H9 (cell line): ENCODE data around the gene CYREN. TPM values are rescaled to one million over a fixed set of nuclear protein-coding genes. Genes with fewer than 3 reads are reported as not detected.

Experiments
- DNase-seq: peaks from one replicate; pipeline ENCODE4 v3.0.0-alpha.2; 2017
- H2AFZ ChIP-seq: one replicate; pipeline ENCODE4 v1.6.1; 2013; ENCODE audit warnings: mild to moderate bottlenecking, low read length, control low read depth, moderate library complexity
- H2AK5ac ChIP-seq: 2 replicates; pipeline ENCODE4 v1.6.1; 2013; ENCODE audit warnings: low read length, control low read depth, mixed read lengths; ENCODE audit not compliant: insufficient read length
- H2BK120ac ChIP-seq: one replicate; pipeline ENCODE4 v1.6.1; 2013; ENCODE audit warnings: low read depth, mild to moderate bottlenecking, low read length, control low read depth, inconsistent platforms; ENCODE audit not compliant: poor library complexity, severe bottlenecking
- H2BK12ac ChIP-seq: 2 replicates; pipeline ENCODE4 v1.6.1; 2013; ENCODE audit warnings: low read length, control low read depth, mixed read lengths, low read depth; ENCODE audit not compliant: insufficient read length
- H2BK15ac ChIP-seq: 2 replicates; pipeline ENCODE4 v1.6.1; 2013; ENCODE audit warnings: low read depth, low read length, control low read depth
- H2BK20ac ChIP-seq: one replicate; pipeline ENCODE4 v1.6.1; 2013; ENCODE audit warnings: low read depth, mild to moderate bottlenecking, low read length, control low read depth, inconsistent platforms; ENCODE audit not compliant: poor library complexity, severe bottlenecking
- H2BK5ac ChIP-seq: 2 replicates; pipeline ENCODE4 v1.6.1; 2013; ENCODE audit warnings: low read length, control low read depth, mixed read lengths; ENCODE audit not compliant: insufficient read length
- H3K14ac ChIP-seq: 2 replicates; pipeline ENCODE4 v1.6.1; 2013; ENCODE audit warnings: low read length, control low read depth; ENCODE audit not compliant: insufficient read depth
- H3K18ac ChIP-seq: 2 replicates; pipeline ENCODE4 v1.6.1; 2013; ENCODE audit warnings: low read depth, mild to moderate bottlenecking, mixed read lengths, low read length, control low read depth; ENCODE audit not compliant: insufficient read length
- H3K23ac ChIP-seq: 2 replicates; pipeline ENCODE4 v1.6.1; 2013; ENCODE audit warnings: low read length, control low read depth, mixed read lengths, low read depth; ENCODE audit not compliant: insufficient read length
- H3K23me2 ChIP-seq: 2 replicates; pipeline ENCODE4 v1.6.1; 2013; ENCODE audit warnings: low read depth, mild to moderate bottlenecking, mixed read lengths, low read length, control low read depth; ENCODE audit not compliant: insufficient read length, poor library complexity, severe bottlenecking
- H3K27ac ChIP-seq: 2 replicates; pipeline ENCODE4 v1.5.1; 2013; ENCODE audit warnings: low read length, control low read depth, mixed read lengths, low read depth; ENCODE audit not compliant: insufficient read length
- H3K27me3 ChIP-seq: 2 replicates; pipeline ENCODE4 v1.6.1; 2013; ENCODE audit warnings: low read length, control low read depth, inconsistent platforms; ENCODE audit not compliant: insufficient read depth
- H3K4ac ChIP-seq: 2 replicates; pipeline ENCODE4 v1.6.1; 2013; ENCODE audit warnings: low read depth, mild to moderate bottlenecking, control low read depth, inconsistent platforms, low read length, moderate library complexity
- H3K4me1 ChIP-seq: 2 replicates; pipeline ENCODE4 v1.6.1; 2013; ENCODE audit warnings: low read length, control low read depth, inconsistent platforms; ENCODE audit not compliant: insufficient read depth
- H3K4me2 ChIP-seq: 2 replicates; pipeline ENCODE4 v1.6.1; 2013; ENCODE audit warnings: low read length, control low read depth, mixed read lengths; ENCODE audit not compliant: insufficient read length, insufficient read depth
- H3K56ac ChIP-seq: 2 replicates; pipeline ENCODE4 v1.6.1; 2013; ENCODE audit warnings: low read depth, mild to moderate bottlenecking, mixed read lengths, low read length, control low read depth; ENCODE audit not compliant: insufficient read length
- H3K79me1 ChIP-seq: 2 replicates; pipeline ENCODE4 v1.6.1; 2013; ENCODE audit warnings: low read depth, mild to moderate bottlenecking, moderate library complexity, low read length, control low read depth, inconsistent platforms; ENCODE audit not compliant: insufficient read depth, poor library complexity, severe bottlenecking
- H3K79me2 ChIP-seq: 2 replicates; pipeline ENCODE4 v1.6.1; 2013; ENCODE audit warnings: low read length, control low read depth, inconsistent platforms; ENCODE audit not compliant: insufficient read depth
- H3K9ac ChIP-seq: 2 replicates; pipeline ENCODE4 v1.6.1; 2013; ENCODE audit warnings: low read length, control low read depth, mixed read lengths; ENCODE audit not compliant: insufficient read length; ENCODE audit errors: extremely low read depth
- H3K9me3 ChIP-seq: one replicate; pipeline ENCODE4 v1.6.1; 2013; ENCODE audit warnings: low read depth, low read length, inconsistent platforms; ENCODE audit not compliant: control insufficient read depth
- H3T11ph ChIP-seq: one replicate; pipeline ENCODE4 v1.6.1; 2013; ENCODE audit warnings: mild to moderate bottlenecking, low read length, control low read depth, inconsistent platforms
- H4K20me1 ChIP-seq: one replicate; pipeline ENCODE4 v1.6.1; 2013; ENCODE audit not compliant: control insufficient read depth, insufficient read length, insufficient read depth
- H4K5ac ChIP-seq: 2 replicates; pipeline ENCODE4 v1.6.1; 2013; ENCODE audit warnings: low read depth, mild to moderate bottlenecking, mixed read lengths, low read length, control low read depth; ENCODE audit not compliant: insufficient read length
- H4K8ac ChIP-seq: replicated peaks from 2 replicates; pipeline ENCODE4 v1.6.1; 2013; ENCODE audit warnings: low read length, control low read depth, mixed read lengths, low read depth; ENCODE audit not compliant: insufficient read length
- H4K91ac ChIP-seq: 2 replicates; pipeline ENCODE4 v1.6.1; 2013; ENCODE audit warnings: low read depth, mild to moderate bottlenecking, moderate library complexity, mixed read lengths, low read length, control low read depth; ENCODE audit not compliant: insufficient read length
- H3K27ac Mint-ChIP-seq, 3 experiments: 2 replicates in 2 of 3; 3 replicates in 1 of 3; pipeline ENCODE4 v1.8.0; 2020 to 2021; ENCODE audit warnings: mixed read lengths in 3 of 3, mild to moderate bottlenecking in 1 of 3, moderate library complexity in 1 of 3
- H3K27me3 Mint-ChIP-seq: 2 replicates; pipeline ENCODE4 v1.8.0; 2021; ENCODE audit warnings: low read depth, mild to moderate bottlenecking, moderate library complexity, mixed read lengths
- H3K36me3 Mint-ChIP-seq, 3 experiments: 2 replicates in 2 of 3; 3 replicates in 1 of 3; pipeline ENCODE4 v1.8.0; 2020 to 2021; ENCODE audit warnings: low read depth in 3 of 3, mixed read lengths in 3 of 3; ENCODE audit not compliant: insufficient read depth in 1 of 3
- H3K4me1 Mint-ChIP-seq, 2 experiments: 2 replicates each; pipeline ENCODE4 v1.8.0; 2020; ENCODE audit warnings: mixed read lengths in 2 of 2
- H3K4me3 Mint-ChIP-seq, 2 experiments: 2 replicates in 1 of 2; 3 replicates in 1 of 2; pipeline ENCODE4 v1.8.0; 2020 to 2021; ENCODE audit warnings: mild to moderate bottlenecking in 2 of 2, mixed read lengths in 2 of 2, moderate library complexity in 1 of 2
- H3K9me3 Mint-ChIP-seq, 2 experiments: 2 replicates in 1 of 2; 3 replicates in 1 of 2; pipeline ENCODE4 v1.8.0; 2020; ENCODE audit warnings: mild to moderate bottlenecking in 2 of 2, mixed read lengths in 2 of 2, moderate library complexity in 1 of 2
- WGBS: extraction: QIAGEN DNeasy Blood & Tissue Kit; methylation state at CpG from one replicate; pipeline ENCODE4 v1.1.7; 2013; ENCODE audit warnings: missing lambda C conversion rate, low lambda C conversion rate, mixed read lengths; ENCODE audit not compliant: insufficient read length; ENCODE audit errors: extremely low coverage; 5-methylcytosine and 5-hydroxymethylcytosine counted together
- total RNA-seq: library from RNA; stranded (reverse); gene quantifications from 2 replicates; pipeline ENCODE4 v1.2.1, GENCODE V29; 2021
- TF ChIP-seq, protein P1 (sequence below): fragments of 200-600 bp; sonication (generic); conservative IDR thresholded peaks from 3 replicates; pipeline ENCODE4 v1.8.0; 2021; ENCODE audit warnings: antibody characterized with exemption, mild to moderate bottlenecking

CYREN gene
- total RNA-seq, 1 experiment from 2014 or later = 72.0 TPM

GRCh38 chr7:135150072-135150782, 20.3 kb downstream of the CYREN start:
- no peaks in the 10 kb centered on the region for H3K27me3 Mint-ChIP-seq
- Histone ChIP-seq H3K9ac (no peak overlapping the region), H3K9me3 (no peaks in the 10 kb centered on the region)

More at GRCh38 chr7:135150072-135150782, 20.3 kb downstream of the CYREN start:
- Histone ChIP-seq H3K56ac (no peak overlapping the region), H3K79me1 (no peaks in the 10 kb centered on the region), H3K23ac (no peak overlapping the region), H3K4me1 (no peaks in the 10 kb centered on the region), H3K23me2 (no peaks in the 10 kb centered on the region), H4K8ac (no peak overlapping the region), H3K79me2 (no peaks in the 10 kb centered on the region), H3K18ac (no peak overlapping the region), H3K4ac (no peak overlapping the region), H4K20me1 (no peaks in the 10 kb centered on the region), H2AFZ (no peak overlapping the region), H4K91ac (no peak overlapping the region), H3K14ac (no peak overlapping the region), H2BK15ac (no peak overlapping the region), H2BK5ac (no peak overlapping the region), H2BK12ac (no peak overlapping the region), H3K27me3 (no peaks in the 10 kb centered on the region), H2AK5ac (no peak overlapping the region), H3T11ph (no peak overlapping the region), H3K27ac (no peak overlapping the region), H3K4me2 (no peak overlapping the region), H2BK120ac (no peak overlapping the region), H2BK20ac (no peak overlapping the region), H4K5ac (no peak overlapping the region)
- H3K4me1 Mint-ChIP-seq = peaks cover 2 to 8% of the 10 kb centered on the region in 2 experiments; a peak in 2 of 4 replicates
- no CpG with 5 or more reads among the region's 8 CpGs for WGBS
- no peak overlapping the region for H3K27ac Mint-ChIP-seq
- peaks cover 12 to 16% of the 10 kb centered on the region in 2 experiments for H3K9me3 Mint-ChIP-seq
- TF ChIP-seq, protein P1, sequence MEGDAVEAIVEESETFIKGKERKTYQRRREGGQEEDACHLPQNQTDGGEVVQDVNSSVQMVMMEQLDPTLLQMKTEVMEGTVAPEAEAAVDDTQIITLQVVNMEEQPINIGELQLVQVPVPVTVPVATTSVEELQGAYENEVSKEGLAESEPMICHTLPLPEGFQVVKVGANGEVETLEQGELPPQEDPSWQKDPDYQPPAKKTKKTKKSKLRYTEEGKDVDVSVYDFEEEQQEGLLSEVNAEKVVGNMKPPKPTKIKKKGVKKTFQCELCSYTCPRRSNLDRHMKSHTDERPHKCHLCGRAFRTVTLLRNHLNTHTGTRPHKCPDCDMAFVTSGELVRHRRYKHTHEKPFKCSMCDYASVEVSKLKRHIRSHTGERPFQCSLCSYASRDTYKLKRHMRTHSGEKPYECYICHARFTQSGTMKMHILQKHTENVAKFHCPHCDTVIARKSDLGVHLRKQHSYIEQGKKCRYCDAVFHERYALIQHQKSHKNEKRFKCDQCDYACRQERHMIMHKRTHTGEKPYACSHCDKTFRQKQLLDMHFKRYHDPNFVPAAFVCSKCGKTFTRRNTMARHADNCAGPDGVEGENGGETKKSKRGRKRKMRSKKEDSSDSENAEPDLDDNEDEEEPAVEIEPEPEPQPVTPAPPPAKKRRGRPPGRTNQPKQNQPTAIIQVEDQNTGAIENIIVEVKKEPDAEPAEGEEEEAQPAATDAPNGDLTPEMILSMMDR = no peak
- H3K4me3 Mint-ChIP-seq = no peak overlapping the region
- no peak for DNase-seq
- peaks cover 0 to 10% (median 3%) of the 10 kb centered on the region in 3 experiments; a peak in 3 of 7 replicates for H3K36me3 Mint-ChIP-seq
